H1 (cell line): ENCODE measurements around the gene METTL1. TPM values are rescaled to one million over a fixed set of nuclear protein-coding genes. Genes with fewer than 3 reads are reported as not detected.

Source experiments
- CHD1 ChIP-seq: IDR thresholded peaks from 2 replicates; pipeline ENCODE4 v1.6.1; 2012; ENCODE audit warnings: low read depth, low read length, improper control_type of control experiment
- FOSL1 ChIP-seq: IDR thresholded peaks from 2 replicates; pipeline ENCODE4 v1.6.1; 2011; ENCODE audit warnings: mild to moderate bottlenecking, low read depth, low read length, moderate library complexity; ENCODE audit not compliant: insufficient read depth
- GTF2F1 ChIP-seq: IDR thresholded peaks from 2 replicates; pipeline ENCODE4 v1.6.1; 2012; ENCODE audit warnings: low read depth, low read length, improper control_type of control experiment, borderline replicate concordance
- KDM5A ChIP-seq: fragments of 200-600 bp; IDR thresholded peaks from 2 replicates; pipeline ENCODE4 v1.7.1; 2012; ENCODE audit warnings: mild to moderate bottlenecking, low read length, inconsistent platforms, mixed read lengths
- SIN3A ChIP-seq, 2 experiments: IDR thresholded peaks in 1 of 2; conservative IDR thresholded peaks in 1 of 2; 2 replicates each; pipeline ENCODE4 v1.6.1; 2011 to 2012; ENCODE audit warnings: low read length in 2 of 2, improper control_type of control experiment in 1 of 2, low read depth in 1 of 2, mild to moderate bottlenecking in 1 of 2
- SIRT6 ChIP-seq: IDR thresholded peaks from one replicate; pipeline ENCODE4 v1.7.1; 2012; ENCODE audit warnings: low read length, inconsistent platforms
- SP4 ChIP-seq: IDR thresholded peaks from 2 replicates; pipeline ENCODE4 v1.6.1; 2012; ENCODE audit warnings: low read length, inconsistent platforms
- TAF1 ChIP-seq: IDR thresholded peaks from 2 replicates; pipeline ENCODE4 v1.6.1; 2011; ENCODE audit warnings: mild to moderate bottlenecking, low read depth, low read length
- TAF7 ChIP-seq: optimal IDR thresholded peaks from 2 replicates; pipeline ENCODE3; 2011; ENCODE audit warnings: low read depth, mild to moderate bottlenecking, inconsistent platforms, low read length, moderate library complexity, borderline replicate concordance
- polyA plus RNA-seq, 7 experiments: library from polyadenylated mRNA; depleted of rRNA in 3 of 7; stranded (reverse) in 5 of 7; unstranded in 2 of 7; fragments of >200 nt in 5 of 7; fragments of 200-250 nt in 2 of 7; gene quantifications; 1 replicate in 5 of 7; 2 replicates in 1 of 7; 4 replicates in 1 of 7; pipeline versions ENCODE4 v1.2.1 to v1.2.3, GENCODE V29; 2011 to 2013; ENCODE audit warnings: missing spikeins in 2 of 7, mixed read lengths in 2 of 7
- total RNA-seq: library from RNA; stranded (reverse); fragmentation: NEBNext Ultra II Directional; extraction: Animal tissue kit (Norgen Biotek cat#: 25700); gene quantifications from 2 replicates; pipeline ENCODE4 v1.2.1, GENCODE V29; 2021
- TF ChIP-seq, protein P1 (sequence below): fragments of 300-600 bp; sonication (generic); IDR thresholded peaks from 2 replicates; pipeline ENCODE4 v1.7.1; 2012; ENCODE audit warnings: low read length, moderate library complexity, mild to moderate bottlenecking, inconsistent platforms; ENCODE audit not compliant: insufficient replicate concordance

Gene METTL1
- total and polyA plus RNA-seq, 2 of the 8 experiments (the other 6 are each of a cell fraction or from before 2014, with no cell fraction given): 40.5 to 46.0 TPM

DNA sequence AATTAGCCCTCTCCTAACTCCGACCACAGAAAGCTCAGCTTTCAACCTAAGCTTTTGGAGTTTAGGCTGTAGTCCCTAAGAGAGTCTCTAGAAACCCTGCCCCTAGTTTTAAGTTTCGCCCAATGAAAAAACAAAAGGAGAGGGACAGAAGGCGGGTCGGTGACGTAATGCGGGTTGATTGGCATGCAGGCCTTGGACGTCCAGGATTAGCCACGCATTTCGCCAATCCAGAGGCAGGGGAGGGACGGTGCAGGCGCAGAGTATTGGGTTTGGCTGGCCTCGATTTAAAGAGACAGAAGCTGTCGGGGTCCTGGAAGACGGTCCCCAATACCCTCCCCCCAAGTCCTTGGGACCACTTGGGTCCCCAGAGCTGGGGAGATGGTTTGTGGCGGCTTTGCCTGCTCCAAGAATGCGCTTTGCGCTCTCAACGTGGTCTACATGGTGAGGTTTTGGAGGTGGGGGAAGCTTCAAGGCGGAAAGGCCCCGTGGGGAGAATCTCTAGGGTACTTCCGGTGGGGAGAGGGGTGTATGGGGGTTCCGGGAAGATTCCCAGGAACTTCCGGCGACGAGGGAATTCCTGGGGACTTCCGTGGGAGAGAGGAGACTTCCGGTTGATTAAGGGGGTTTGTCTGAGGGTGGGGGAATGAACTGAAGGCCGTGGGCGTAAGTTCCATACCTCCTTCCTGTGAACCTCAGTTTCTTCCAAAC, 27.0 kb downstream of the METTL1 start, which contains the start of gene TSPAN31 (continued):
- TF ChIP-seq, protein P1, sequence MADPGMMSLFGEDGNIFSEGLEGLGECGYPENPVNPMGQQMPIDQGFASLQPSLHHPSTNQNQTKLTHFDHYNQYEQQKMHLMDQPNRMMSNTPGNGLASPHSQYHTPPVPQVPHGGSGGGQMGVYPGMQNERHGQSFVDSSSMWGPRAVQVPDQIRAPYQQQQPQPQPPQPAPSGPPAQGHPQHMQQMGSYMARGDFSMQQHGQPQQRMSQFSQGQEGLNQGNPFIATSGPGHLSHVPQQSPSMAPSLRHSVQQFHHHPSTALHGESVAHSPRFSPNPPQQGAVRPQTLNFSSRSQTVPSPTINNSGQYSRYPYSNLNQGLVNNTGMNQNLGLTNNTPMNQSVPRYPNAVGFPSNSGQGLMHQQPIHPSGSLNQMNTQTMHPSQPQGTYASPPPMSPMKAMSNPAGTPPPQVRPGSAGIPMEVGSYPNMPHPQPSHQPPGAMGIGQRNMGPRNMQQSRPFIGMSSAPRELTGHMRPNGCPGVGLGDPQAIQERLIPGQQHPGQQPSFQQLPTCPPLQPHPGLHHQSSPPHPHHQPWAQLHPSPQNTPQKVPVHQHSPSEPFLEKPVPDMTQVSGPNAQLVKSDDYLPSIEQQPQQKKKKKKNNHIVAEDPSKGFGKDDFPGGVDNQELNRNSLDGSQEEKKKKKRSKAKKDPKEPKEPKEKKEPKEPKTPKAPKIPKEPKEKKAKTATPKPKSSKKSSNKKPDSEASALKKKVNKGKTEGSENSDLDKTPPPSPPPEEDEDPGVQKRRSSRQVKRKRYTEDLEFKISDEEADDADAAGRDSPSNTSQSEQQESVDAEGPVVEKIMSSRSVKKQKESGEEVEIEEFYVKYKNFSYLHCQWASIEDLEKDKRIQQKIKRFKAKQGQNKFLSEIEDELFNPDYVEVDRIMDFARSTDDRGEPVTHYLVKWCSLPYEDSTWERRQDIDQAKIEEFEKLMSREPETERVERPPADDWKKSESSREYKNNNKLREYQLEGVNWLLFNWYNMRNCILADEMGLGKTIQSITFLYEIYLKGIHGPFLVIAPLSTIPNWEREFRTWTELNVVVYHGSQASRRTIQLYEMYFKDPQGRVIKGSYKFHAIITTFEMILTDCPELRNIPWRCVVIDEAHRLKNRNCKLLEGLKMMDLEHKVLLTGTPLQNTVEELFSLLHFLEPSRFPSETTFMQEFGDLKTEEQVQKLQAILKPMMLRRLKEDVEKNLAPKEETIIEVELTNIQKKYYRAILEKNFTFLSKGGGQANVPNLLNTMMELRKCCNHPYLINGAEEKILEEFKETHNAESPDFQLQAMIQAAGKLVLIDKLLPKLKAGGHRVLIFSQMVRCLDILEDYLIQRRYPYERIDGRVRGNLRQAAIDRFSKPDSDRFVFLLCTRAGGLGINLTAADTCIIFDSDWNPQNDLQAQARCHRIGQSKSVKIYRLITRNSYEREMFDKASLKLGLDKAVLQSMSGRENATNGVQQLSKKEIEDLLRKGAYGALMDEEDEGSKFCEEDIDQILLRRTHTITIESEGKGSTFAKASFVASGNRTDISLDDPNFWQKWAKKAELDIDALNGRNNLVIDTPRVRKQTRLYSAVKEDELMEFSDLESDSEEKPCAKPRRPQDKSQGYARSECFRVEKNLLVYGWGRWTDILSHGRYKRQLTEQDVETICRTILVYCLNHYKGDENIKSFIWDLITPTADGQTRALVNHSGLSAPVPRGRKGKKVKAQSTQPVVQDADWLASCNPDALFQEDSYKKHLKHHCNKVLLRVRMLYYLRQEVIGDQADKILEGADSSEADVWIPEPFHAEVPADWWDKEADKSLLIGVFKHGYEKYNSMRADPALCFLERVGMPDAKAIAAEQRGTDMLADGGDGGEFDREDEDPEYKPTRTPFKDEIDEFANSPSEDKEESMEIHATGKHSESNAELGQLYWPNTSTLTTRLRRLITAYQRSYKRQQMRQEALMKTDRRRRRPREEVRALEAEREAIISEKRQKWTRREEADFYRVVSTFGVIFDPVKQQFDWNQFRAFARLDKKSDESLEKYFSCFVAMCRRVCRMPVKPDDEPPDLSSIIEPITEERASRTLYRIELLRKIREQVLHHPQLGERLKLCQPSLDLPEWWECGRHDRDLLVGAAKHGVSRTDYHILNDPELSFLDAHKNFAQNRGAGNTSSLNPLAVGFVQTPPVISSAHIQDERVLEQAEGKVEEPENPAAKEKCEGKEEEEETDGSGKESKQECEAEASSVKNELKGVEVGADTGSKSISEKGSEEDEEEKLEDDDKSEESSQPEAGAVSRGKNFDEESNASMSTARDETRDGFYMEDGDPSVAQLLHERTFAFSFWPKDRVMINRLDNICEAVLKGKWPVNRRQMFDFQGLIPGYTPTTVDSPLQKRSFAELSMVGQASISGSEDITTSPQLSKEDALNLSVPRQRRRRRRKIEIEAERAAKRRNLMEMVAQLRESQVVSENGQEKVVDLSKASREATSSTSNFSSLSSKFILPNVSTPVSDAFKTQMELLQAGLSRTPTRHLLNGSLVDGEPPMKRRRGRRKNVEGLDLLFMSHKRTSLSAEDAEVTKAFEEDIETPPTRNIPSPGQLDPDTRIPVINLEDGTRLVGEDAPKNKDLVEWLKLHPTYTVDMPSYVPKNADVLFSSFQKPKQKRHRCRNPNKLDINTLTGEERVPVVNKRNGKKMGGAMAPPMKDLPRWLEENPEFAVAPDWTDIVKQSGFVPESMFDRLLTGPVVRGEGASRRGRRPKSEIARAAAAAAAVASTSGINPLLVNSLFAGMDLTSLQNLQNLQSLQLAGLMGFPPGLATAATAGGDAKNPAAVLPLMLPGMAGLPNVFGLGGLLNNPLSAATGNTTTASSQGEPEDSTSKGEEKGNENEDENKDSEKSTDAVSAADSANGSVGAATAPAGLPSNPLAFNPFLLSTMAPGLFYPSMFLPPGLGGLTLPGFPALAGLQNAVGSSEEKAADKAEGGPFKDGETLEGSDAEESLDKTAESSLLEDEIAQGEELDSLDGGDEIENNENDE: no peak
- TF ChIP-seq TAF7 (peak; percentile 64), TAF1 (peak; percentile 56), SIRT6 (no peak), KDM5A (0 out of 2 replicates have a peak, but pooled peaks have one; percentile 9), CHD1 (no peak), SIN3A (conservative IDR thresholded peaks at IDR 0.05 in 1 of 2, IDR thresholded peaks at IDR 0.05 in 1 of 2; ENCODE audit: low read depth in 1 of 2, low read length in 2 of 2) (peak in 1 of 2 experiments; percentile 82; a peak in 1 of 4 replicates), SP4 (peak; percentile 65; the same call in 1 of the 2 replicates), GTF2F1 (no peak), FOSL1 (no peak)
